COLO668 (cell line): ENCODE measurements around the gene NME4.
"Not testable (repeated sequence)": the region's sequence is repeated elsewhere in the genome, so short reads cannot be mapped to it uniquely, and the experiment has no call there.

Experiments used
- DNase-seq: peaks from one replicate; lab custom pipeline; 2025; ENCODE audit not compliant: unreplicated experiment; lab: John Stamatoyannopoulos, UW

Gene NME4

GRCh38 chr16:375927-376816, 20.8 kb upstream of the NME4 start:
- no peak for DNase-seq

DNA sequence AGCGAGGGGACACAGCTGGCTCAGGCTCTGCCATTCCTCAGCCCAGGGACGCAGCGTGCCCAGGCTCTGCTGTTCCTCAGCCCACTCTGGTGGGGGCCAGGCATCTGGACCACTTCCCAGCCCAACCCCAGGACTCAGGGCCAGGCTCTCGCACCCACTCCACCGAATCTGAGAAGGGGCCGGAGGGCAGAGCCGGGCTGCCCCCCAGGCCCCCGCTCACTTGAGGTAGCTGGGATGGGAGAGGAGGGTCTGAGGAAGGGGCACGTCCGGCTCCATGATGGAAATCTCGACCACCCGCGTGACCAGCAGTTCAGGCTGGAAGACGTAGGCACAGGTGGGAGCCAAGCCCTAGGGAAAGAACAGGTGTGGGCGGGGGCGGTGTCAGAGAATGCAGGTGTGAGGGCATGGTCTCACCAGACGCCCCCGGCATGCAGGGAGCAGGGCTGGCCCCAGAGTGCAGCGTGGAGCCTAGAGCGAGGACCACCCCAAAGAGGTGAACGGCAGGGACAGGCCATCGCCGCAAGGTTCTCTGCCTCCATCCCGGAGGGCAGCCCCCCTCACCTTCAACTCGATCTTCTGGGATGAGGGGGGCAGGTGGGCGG, 20.1 kb upstream of the NME4 start:
- no peak for DNase-seq

DNA sequence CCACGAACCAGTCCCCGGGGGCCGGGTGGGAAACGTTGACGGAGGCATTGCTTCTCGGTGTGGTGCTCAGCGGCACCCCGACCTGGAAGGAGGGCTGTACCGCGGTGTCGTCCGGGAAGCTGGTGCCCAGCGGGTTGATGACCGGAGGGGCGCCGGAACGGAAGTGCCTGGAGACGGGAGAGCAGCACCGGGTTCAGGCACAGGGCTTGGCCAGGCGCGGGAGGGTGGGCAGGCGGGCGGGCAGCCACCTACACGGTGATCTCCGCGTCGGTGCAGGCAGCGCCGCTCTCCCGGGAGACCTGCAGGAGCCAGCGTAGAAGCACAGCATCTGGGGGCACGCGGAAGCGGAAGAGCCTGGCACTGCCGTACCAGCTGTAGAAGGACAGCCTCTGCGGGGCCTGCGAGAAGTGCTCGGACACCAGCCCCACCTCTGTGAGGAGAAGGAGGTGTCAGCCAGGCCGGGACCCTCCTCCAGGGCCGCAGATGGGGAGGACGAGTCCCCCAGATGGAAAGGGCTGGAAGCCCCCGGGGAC, 19.5 kb upstream of the NME4 start:
- no peak for DNase-seq

GRCh38 chr16:378113-378820, 18.7 kb upstream of the NME4 start:
- not testable (repeated sequence) for DNase-seq

- DNase-seq, result no peak
Observed at GRCh38 chr16:378821-379182, 18.2 kb upstream of the NME4 start.

DNA sequence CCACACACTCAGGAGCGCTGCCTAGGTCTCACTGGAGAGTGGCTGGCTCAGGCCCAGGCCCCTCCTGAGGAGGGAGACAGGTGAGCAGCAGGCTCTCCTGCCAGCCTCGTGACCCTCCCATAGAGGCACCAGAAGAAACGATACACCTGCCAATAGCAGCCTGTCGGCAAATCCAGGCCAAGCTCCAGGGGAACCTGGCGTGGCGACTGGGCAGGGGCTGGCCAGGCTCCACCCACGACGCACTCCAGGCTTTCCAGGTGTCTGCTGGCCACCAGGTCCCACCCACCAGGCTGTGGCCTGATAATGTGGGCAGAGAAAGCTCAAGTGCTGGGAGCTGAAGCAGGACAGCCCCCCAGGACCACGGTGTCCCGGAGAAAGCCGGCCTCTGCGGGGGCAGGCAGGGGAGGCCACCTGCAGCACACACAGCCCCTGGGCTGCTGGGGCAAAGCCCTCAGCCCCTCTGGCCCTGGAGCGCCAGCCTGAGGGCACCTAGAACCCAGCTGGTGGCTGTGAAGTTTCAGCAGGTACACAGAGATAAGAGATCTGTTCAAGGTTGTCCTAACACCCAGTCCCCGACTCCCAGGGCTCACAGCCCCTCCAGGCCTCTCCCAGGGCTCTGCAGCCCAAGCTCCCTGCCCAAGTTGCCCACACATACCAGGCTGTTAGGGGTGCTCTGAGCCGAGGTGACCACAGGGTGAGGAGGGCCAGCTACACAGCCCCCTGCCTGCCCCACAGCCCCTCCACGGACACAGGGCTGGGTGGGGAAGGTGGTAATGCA, 17.6 kb upstream of the NME4 start:
- DNase-seq, result peak; percentile 94

- DNase-seq, result no peak
Observed at GRCh38 chr16:379961-380761, 16.8 kb upstream of the NME4 start.

- peak; percentile 41 for DNase-seq
Observed at GRCh38 chr16:380762-381011, 16.3 kb upstream of the NME4 start.

- peak; percentile 70 for DNase-seq
Observed at GRCh38 chr16:381012-381788, 15.8 kb upstream of the NME4 start.

DNA sequence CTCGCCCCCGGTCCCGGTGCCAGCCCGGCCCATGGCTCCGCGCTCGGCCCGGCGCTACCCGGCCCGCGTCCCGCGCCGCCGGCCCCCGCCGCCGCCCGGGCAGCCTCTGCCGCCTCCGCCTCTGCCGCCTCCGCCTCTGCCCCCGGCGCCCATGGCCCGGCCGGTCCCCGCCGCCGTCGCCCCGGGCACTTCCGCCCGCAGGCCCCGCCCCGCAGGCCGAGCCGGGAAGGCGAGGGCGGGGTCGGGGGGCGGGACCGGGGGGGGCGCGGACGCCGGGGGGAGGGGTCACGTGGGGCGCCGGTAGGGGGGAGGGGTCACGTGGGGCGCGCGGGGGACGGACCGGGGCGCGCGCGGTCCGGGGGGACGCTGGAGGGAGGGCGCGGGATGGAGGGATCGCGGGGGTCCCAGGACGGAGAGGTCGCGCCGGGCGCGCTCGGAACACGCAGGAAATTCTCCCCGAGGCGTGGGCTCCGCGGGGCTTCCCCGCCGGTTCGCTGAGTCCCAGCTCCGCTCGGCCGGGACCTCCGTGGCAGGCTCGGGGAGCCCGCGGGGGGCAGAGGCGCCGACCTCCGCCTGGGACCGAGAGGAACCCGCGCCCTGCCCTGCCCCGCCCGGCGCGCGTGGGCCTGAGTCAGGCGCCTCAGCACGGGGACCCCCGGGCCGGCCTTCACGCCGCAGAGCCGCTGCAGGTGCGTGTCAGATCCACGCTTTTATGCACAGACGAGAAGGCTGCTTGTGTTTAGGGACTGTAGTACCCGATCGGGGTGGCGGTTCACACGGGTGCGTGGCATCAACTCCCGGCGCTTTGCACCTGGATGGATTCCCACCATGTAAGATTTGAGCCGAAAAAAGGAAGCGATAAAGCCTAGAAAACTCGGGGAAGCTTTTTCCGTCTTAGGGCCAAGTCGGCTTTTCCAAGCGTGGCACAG, 14.9 kb upstream of the NME4 start, which contains the start of gene PGAP6:
PGAP6 (minus strand) TSS at position 190 of the 929 bp plus-strand sequence; CDS start at position 33, 157 bp downstream.
- peak; percentile 85 for DNase-seq

GRCh38 chr16:383326-384051, 13.5 kb upstream of the NME4 start:
- DNase-seq, result peak; percentile 77

GRCh38 chr16:386641-387156, 10.3 kb upstream of the NME4 start:
- no peak for DNase-seq

- DNase-seq, result not testable (repeated sequence)
Observed at GRCh38 chr16:387761-388666, 9.0 kb upstream of the NME4 start.

GRCh38 chr16:389352-389751, 7.6 kb upstream of the NME4 start:
- no peak for DNase-seq

DNA sequence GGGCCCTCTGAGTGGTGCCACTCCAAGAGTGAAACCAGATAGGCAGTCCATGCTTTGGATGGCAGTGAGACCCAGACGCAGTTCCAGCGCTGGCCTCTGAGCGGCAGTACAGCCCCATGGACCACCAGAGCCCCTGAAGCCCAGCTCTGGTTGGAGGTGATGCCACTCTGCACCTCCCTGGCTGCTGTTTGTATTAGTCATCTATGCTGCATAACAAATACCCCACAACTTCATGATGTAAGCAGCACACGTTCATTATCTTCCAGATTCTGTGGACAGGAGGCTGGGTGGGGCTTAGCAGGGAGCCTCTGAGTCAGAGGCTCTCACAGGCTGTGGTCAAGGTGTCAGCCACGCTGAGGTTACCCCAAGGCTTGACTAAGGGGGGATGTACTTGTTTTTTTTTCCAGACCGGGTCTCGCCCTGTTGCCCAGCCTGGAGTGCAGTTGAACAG, 5.1 kb upstream of the NME4 start:
- DNase-seq, result peak; percentile 65

DNA sequence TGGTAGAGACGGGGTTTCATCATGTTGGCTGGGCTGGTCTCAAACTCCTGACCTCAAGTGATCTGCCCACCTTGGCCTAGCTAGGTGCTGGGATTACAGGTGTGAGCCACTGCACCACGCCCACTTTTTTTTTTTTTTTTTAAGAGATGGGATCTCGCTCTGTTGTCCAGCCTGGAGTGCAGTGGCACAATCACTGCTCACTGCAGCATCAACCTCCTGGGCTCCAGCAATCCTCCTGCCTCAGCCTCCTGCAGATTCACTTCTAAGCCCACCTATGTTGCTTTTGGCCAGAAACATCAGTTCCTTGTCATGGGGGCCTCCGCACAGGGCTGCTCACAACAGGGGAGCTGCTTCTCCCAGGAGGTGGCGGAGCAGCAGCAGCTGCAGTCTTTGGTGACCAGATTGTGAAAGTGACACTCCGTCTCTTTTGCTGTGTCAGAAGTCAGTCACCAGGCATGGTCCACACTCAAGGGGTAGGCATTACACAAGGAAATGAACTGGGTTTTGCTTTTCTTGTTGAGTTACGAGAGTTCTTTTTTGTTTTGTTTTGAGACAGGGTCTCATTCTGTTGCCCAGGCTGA, 4.5 kb upstream of the NME4 start:
- DNase-seq, result no peak
